RPMI7951 (cell line): ENCODE results near the gene LELP1. TPM values are rescaled to one million over a fixed set of nuclear protein-coding genes. Genes with fewer than 3 reads are reported as not detected.
A peak's percentile ranks its signal among the peaks of the same experiment; 100 is the strongest.
"Not testable (repeated sequence)": the region's sequence is repeated elsewhere in the genome, so short reads cannot be mapped to it uniquely, and the experiment has no call there.

Source experiments
- DNase-seq: peaks from one replicate; pipeline ENCODE4 v3.0.0-alpha.2; 2012; ENCODE audit warnings: low read depth
- total RNA-seq: library from RNA; depleted of rRNA; stranded (reverse); fragments of >200 nt; shearing (Covaris generic); gene quantifications from 2 replicates; pipeline ENCODE4 v1.2.3, GENCODE V29; 2014; rRNA removed

LELP1 gene
- not detected in 2 replicates for total RNA-seq

DNA sequence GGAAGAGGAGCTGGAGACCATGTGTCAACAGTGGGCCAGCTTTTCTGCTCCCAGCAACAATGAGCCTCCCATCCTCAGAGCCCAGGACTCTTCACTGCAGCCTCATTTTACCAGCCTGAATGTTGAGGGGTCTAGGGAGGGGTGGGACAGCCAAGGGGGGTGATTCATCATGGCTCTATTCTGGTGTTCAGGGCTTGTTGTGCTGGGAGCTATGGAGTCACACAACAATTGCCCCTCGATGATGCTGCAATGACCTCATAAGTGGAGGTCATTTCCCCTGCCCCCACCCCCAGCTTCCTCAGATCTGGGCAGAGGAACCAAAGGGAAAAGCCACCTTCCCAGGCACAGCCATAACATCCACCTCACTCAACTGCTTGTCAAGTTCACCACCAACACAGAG, at the start of gene LELP1:
TSS of gene LELP1 (plus strand) at position 301 of the 400 bp plus-strand sequence. CDS start 1,278 bp downstream, outside the sequence.
- no peak for DNase-seq

DNA sequence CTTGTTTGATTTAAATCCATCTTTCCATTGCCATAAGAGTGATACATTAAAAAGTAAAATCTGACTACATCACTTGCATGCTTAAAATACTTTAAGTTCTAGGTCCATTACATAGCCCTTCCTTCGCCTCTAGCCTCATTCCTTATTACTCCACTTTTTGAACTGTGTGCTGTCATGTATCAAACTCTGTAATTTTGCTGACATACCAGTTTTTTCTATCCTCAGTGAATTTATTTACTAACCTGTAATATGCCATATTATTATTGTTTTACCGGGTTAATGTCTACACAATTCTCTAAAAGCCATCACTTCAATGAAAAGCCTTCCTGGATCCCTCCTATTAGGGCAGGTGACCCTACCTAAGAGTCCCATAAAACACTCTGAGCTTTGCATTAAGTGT, 47.7 kb upstream of the LELP1 start:
- no peak for DNase-seq

- DNase-seq: no peak
Measured at GRCh38 chr1:153168686-153169085, 34.5 kb upstream of the LELP1 start.

DNA sequence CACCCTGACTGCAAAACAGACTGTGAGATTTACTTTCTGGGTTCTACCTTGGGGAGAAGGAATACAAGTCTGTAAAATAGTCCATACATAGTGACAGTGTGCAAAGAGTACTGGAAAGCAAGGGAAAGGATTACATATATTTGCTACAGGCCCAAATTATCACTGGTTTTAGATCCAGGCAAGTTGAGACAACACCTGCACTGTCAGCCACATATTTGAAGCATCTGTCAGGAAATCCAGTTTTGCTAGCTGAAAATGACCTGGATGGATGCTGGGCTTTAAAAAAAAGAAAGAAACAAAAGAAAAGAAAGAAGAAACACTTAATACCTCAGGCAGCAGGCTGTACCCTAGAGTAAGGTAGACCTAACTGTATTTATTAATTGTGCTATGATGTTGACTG, 28.6 kb upstream of the LELP1 start:
- no peak for DNase-seq

- no peak for DNase-seq
Measured at GRCh38 chr1:153178922-153179321, 24.3 kb upstream of the LELP1 start.

DNA sequence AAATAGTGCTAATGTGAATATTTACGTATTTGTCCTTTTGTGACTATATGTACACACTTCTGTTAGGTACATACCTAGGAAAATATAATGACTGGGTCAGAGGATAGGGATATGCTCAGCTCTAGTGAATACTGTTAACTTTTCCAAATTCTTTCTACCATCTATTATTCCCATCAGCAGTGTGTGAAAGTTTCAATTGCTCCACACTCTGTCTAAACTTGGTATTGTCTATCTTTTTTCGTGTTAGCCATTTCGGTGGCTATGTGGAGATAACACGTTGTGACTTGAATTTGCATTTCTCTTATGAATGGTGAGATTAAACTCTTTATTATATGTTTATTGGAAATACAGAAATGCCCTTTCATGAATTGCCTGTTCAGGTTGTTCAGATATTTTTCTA, 22.7 kb upstream of the LELP1 start:
- no peak for DNase-seq

DNA sequence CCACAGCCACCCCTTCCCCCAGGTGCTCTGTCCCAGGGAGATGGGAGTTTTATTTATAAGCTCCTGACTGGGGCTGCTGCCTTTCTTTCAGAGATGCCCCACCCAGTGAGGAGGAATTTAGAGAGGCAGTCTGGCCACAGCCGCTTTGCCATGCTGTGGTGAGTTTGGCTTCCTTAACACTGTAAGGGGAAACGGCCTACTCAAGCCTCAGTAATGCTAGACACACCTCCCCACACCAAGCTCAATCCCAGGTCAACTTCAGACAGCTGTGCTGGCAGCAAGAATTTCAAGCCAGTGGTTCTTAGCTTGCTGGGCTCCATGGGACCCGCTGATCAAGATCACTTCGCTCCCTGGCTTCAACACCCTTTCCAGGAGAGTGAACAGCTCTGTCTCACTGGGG, 14.9 kb upstream of the LELP1 start:
- DNase-seq: not testable (repeated sequence)

- DNase-seq: no peak
Measured at GRCh38 chr1:153190373-153190772, 12.9 kb upstream of the LELP1 start.

DNA sequence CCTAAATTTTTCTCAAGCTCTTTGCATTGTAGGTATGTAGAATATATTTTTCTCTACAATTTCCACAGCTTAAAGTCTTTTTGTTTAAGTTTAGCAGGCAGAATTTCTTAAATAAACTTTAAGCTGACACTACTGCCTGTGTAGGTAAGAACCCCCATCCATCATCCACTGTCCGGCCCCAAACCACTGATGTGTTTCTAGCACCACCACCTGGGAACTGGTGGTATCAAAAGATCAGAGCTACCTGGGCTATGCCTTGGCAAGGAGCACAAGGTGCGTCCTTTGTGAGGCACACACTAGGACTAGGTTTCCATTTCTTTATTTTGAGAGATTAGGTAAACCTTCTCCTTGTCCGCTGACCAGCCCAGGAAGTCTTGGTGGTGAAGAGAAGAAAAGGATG, 10.5 kb upstream of the LELP1 start:
- no peak for DNase-seq

GRCh38 chr1:153194331-153195050, 8.7 kb upstream of the LELP1 start:
- DNase-seq: no peak

DNA sequence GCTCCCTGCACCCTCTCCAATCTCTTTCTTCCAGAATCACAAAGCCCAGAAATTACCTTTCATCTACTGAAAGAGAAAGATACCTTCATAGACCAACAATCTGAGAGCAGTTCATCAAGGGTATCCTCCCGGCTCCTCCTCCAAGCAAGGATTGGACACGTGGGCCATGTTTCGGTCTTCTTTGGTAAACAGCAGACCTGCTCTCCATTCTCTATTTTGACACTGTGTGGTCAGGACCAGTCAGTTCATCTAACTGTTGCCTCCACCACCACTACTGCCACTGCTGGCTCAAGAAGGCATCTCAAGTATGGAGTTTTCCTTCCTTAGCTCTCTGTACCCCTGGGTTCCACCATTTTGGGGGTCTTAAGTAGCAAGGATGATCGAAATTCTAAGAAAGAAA, 8.0 kb upstream of the LELP1 start:
- DNase-seq: no peak

- DNase-seq: no peak
Measured at GRCh38 chr1:153202006-153202405, 1.2 kb upstream of the LELP1 start.

- no peak for DNase-seq
Measured at GRCh38 chr1:153206631-153207030, 3.4 kb downstream of the LELP1 start.

DNA sequence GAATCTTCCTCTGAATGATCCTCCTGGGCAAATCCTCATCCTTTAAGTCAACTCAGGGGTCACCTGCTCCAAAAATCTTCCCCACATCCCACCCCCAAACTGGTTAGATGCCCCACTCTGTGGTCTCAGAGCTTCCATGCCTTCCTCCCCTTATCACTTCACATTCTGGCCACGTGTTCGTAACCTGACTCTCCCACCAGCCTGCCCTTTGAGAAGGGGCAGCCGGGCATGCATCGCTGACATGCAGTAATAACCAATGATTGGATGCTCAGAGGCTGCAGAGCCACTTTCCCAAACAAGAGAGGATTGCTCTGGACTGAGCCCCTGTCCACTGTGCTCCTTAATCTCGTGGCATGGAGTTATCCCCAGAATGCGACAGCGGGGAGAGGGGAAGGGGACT, 7.0 kb downstream of the LELP1 start:
- no peak for DNase-seq

DNA sequence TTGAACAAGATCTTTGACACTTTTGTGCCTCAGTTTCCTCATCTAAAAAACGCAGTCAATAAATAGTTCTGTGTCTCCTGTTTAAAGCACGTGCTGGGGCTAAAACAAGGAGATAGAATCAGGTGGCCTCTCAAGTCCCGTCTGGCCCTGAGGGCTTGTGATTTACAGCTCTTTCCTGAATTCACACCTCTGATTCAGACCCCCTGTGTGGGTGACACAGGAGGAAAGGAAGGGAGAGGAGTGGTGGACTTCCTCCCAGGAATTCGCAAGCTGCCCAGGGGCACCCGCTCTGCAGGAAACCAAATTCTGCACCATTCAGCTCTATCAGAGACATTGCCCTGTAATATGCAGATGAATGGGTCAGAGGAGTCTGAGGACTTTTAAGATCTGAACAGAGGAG, 9.0 kb downstream of the LELP1 start:
- no peak for DNase-seq

- no peak for DNase-seq
Measured at GRCh38 chr1:153213519-153213918, 10.3 kb downstream of the LELP1 start.

DNA sequence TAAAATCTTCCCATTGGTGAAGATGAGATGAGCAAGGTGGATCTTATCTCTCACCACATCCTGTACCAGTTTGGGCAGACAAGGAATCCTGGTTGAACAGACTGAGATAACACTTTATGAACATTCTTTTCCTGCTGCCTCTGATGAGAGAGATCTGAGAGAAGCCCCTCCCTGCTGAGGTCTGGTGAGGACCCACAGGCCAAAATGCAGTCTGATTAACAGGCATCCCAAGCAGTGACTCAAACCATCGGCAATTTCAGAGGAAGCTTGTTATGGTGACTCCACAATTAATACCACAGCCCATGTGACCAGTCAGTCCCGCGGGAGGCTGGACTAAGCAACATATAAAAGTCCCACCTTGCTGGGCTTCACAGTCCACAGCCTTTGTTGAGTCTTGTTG, 14.0 kb downstream of the LELP1 start, which contains the start of gene PRR9:
TSS of gene PRR9 (plus strand) at position 373 of the 400 bp plus-strand sequence. CDS start 561 bp downstream, outside the sequence.
- DNase-seq: peak; percentile 13

DNA sequence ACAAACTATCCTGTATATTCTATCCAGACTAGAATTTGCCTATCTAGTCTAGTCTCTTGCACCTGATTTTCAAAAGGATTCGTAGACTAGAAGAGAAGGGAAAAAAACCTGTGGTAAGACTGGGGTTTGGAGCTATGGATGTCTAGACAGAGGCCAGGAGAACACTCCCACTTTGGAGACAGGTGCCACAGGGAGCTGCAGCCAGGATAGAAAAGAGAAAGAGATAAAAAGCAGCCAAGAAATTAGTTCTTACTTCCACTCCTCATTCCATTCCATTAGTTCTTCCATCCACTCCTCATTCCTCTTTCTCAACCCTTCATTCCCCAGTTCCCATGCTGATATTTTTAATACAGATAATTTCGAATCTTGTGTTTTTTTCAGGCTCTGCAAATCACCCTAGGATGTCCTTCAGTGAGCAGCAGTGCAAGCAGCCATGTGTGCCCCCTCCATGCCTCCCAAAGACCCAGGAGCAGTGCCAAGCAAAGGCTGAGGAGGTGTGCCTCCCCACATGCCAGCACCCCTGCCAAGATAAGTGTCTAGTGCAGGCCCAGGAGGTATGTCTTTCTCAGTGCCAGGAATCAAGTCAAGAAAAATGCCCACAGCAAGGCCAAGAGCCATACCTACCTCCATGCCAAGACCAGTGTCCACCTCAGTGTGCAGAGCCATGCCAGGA, 14.7 kb downstream of the LELP1 start:
- DNase-seq: no peak

DNA sequence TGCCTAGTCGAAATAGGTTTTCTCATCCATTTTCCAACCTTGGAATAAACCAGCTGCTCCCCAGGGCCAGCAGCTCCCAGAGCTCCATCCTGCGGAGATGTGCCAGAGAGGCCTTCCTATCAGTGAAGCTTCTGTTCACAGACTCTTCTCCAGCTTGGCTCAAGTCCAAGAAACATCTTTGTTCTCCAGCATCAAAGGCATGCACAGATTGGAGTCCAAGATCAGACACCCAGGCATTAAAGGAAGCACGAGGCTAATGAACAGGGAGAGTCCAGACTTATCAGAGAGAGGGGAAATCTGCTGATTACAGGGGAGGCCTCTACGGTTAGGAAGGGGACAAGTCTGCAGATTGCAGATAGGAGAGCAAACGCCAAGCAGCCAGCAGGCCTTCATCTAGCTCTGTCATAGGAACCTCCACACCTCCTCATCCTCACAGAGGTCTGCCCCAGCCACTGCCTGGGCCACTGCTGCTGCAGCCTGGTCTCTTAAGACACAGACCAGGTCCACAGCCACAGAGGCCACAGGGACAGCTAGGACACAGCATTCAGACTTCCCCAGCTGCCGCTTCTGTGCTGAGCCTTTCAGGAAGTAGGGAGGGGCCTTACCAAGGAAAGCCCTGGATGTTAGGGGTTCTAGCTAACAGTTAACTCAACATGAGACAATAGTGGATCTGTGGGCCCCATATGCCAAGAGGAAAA, 17.5 kb downstream of the LELP1 start:
- no peak for DNase-seq

DNA sequence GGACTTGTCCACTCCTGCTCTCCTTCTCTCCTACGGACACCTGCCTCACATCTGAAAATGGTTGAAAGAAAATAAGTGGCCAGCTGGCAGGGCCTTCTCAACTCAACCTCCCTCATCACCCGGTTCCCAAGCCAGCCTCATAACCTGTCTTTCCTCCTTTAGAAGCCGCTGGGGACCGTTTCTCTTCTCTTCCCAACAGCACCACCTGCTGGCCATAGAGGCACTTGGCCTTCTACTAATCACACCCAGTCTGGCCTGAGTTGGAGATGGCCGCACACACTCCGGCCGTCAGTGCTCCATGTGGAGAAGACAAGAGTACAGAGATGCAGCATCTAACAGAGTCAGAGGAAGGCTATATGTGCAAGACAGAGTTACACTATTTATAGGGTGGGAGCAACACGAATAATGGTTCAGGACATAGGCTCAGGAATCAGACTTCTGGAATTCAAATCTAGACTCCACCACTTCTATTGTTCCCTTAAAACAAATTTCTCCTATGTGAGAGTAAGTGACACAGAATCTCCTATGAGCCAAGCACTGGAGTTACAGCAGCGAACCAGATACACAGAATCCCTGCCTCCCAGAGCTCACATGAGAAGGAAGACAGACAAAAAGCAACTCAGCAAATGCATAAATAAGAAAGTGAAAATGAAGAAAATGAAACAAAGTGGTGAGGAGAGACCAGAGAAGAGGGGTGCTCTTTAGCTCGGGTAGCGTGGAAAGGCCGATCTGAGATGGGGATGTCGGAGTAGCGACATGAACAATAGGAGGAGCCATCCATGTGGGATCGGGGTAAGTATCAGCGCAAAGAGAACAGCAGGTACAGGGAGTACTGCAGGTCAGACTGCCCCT, 20.0 kb downstream of the LELP1 start:
- DNase-seq: peak; percentile 52

DNA sequence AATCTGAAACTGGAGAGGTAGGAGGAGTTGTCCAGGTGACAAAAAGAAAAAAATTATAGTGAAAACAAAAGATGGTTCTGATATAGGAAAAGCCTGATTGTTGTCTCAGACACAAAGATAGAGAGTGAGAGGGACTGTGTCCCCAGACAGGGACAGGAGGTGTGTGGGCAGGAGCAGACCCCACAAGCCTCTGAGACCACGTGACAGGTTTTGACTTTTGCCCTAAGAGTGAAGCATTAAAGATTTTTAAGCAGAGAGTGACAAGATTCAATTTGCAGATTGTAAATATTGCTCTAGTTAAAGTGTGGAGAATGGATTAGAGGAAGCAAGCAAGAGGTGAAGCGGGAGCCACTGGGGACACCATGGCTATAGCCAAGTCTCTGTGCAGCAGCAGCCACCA, 24.6 kb downstream of the LELP1 start:
- no peak for DNase-seq

DNA sequence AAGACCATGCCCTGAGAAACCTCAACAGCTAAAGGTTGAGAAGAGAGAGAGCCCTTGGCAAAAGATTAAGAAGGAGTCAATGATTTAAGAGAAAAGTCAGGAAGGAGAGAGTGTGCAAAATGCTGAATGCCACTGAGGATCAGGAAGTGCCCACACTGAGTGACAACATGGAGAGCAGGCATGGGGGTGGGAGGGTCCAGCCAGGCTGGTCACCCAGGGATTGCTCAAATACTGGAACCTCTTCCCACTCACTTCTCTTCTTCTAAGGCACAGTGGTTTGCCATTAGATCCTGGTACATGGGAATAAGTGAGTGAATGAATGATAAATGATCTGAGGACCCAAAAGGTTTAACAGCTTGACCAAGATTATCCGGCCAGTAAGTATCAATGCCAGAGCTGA, 25.3 kb downstream of the LELP1 start:
- no peak for DNase-seq
